Activated T-helper 9 cell treated with anti-CD3 and anti-CD28 coated beads, Interleukin-2, amount 50 U/mL, for 16 hours (primary cell): ENCODE measurements around the gene EGFLAM.

Experiments
- DNase-seq: peaks from one replicate; pipeline ENCODE4 v3.0.0-alpha.2; 2020; ENCODE audit warnings: low read depth

Gene EGFLAM

GRCh38 chr5:38471709-38472108 is 213.3 kb downstream of the EGFLAM start:
- no peak for DNase-seq

- no peak for DNase-seq
These were observed 214.2 kb downstream of the EGFLAM start for GRCh38 chr5:38472541-38472940.

GRCh38 chr5:38473008-38473407 is 214.6 kb downstream of the EGFLAM start:
- no peak for DNase-seq

GRCh38 chr5:38478166-38478565 is 219.8 kb downstream of the EGFLAM start:
- no peak for DNase-seq

- no peak for DNase-seq
These were observed 220.5 kb downstream of the EGFLAM start for GRCh38 chr5:38478878-38479277.

GRCh38 chr5:38479315-38479904 is 221.1 kb downstream of the EGFLAM start:
- no peak for DNase-seq

GRCh38 chr5:38483805-38484398 is 225.5 kb downstream of the EGFLAM start:
- no peak for DNase-seq

GRCh38 chr5:38494175-38494574 is 235.8 kb downstream of the EGFLAM start:
- DNase-seq, result no peak

- DNase-seq, result no peak
These were observed 236.4 kb downstream of the EGFLAM start for GRCh38 chr5:38494763-38495162.

GRCh38 chr5:38497946-38498345 is 239.6 kb downstream of the EGFLAM start:
- DNase-seq, result no peak

GRCh38 chr5:38500573-38501260 is 242.4 kb downstream of the EGFLAM start:
- no peak for DNase-seq

GRCh38 chr5:38506302-38506701 is 247.9 kb downstream of the EGFLAM start:
- DNase-seq, result no peak

GRCh38 chr5:38509185-38509584 is 250.8 kb downstream of the EGFLAM start:
- DNase-seq, result no peak
